HG03025 (cell line): ENCODE results near the gene LMX1A.

Experiments
- ATAC-seq: cut with Tn5 transposase; IDR thresholded peaks from one replicate; pipeline ENCODE4 v1.9.1; 2021; ENCODE audit warnings: mild to moderate bottlenecking, moderate library complexity; ENCODE audit not compliant: unreplicated experiment, low FRiP score

The LMX1A gene

DNA sequence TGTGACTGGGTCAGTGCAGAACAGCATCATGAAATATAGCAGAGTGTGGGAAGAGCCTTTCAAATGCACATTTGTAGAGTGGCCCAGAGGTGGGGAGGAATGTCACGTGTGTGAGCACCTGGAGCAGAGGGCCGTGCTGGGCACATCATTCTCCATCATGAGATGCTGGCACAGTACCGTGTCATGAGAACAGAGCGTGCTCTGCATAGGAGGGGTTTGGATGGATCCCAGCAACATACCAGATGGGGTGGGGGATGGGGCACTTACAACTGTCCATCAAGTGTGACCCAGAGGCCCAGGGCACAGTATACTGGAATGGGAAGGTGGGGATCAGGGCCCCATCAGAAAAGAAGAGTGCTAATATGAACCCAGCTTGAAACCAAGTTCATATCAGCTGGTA lies 182.0 kb downstream of the LMX1A start:
- no peak for ATAC-seq

DNA sequence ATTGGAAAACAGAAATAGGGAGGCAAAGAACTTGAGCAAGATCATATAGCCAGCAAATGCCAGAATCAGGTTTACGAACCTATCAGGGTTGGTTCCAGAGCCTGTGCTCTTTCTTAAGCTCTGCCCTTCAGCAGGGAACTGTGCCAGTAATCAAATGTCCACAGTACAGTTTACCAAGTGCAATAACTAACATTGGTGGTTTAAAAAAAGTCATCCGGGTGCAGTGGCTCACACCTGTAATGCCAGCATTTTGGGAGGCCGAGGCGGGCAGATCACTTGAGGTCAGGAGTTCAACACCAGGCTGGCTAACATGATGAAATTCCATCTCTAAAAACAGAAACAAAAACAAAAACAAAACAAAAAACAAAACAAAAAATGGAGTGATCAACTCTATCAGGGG lies 182.7 kb downstream of the LMX1A start:
- no peak for ATAC-seq

DNA sequence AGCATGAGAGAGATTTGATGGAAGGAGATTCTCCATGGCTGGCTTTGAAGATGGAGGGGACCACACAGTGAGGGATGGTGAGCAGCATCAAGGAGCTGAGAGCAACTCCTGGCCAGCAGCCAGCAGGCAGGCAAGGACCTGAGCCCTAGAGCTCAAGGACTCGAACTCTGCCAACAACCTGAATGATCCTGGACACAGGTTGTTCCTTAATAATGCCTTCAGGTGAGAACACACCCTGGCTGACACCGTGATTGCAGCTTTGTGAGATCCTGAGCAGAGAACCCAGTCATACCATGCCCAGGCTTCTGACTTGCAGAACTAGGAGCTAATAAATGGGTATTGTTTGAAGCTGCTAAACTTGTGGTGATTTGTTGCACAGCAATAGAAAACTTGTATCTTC lies 183.1 kb downstream of the LMX1A start:
- no peak for ATAC-seq

DNA sequence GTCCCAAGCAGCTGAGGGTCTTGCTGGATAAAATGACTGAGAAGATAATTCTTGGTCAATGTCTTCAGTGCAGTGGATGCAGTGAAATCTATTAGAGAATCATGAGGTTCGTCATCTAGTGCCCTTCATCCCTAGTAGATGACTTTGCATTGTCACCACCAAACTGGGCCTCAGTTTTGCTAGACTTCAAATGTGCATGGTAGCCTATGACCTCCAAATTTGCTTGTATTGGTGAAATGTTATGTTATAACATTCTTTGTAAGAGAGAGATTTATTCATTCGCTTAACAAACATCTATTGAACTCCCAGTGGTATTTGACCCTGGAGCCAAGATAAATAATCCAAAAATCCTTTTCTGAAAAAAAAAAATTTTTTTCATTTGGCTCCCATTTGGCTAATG lies 183.8 kb downstream of the LMX1A start:
- ATAC-seq = no peak

DNA sequence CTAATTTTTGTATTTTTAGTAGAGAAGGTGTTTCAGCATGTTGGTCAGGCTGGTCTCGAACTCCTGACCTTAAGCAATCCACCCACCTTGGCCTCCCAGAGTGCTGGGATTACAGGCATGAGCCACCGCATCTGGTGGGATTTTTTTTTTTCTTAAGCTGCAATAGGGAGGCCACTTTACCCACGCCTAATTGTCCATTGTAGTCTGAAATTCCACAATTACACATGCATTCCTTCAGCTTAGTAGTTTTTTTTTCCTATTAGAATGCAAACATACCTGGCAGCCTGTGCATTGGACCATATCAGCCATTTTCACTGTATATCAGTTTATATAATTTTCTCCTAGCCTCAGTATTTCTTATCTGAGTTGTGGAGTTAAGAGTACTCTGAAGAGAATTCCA lies 186.8 kb downstream of the LMX1A start:
- ATAC-seq = no peak

DNA sequence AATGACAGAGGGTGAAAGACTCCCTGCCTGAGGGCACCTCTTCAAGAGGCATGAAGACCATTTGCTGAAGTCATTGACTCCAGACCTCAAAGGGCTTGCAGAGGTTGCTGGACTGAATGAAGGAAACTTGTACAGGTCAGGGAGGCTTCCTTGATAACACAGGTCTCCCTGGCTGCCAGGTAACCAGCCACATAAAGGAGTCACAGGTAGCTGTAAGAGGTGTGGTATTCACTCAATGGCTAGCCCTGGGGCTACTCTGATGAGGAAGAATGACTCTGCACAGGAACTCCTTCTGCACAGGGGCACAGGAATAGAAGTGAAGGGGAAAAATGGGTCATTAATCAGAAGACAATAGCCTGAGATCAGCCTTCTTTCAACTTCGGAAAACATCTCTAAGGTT lies 187.5 kb downstream of the LMX1A start:
- ATAC-seq = no peak

DNA sequence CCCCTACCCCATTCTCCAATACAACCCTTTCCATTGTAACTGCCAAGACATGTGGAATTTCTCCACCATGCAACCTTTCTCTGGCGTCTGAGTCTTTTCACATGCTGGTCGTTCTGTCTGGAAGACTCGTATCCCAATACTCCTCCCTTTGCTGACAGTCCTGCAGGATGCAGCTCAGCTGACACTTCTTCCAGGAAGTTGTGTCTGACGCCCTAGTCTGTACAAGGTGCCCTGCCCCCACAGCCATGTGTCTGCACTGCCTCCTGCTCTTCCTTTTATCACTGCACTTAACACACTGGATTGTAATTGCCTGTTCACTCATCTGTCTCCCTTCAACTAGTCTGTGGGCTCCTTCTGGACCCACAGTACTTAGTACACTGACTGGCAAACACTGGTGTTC lies 188.0 kb downstream of the LMX1A start:
- no peak for ATAC-seq

DNA sequence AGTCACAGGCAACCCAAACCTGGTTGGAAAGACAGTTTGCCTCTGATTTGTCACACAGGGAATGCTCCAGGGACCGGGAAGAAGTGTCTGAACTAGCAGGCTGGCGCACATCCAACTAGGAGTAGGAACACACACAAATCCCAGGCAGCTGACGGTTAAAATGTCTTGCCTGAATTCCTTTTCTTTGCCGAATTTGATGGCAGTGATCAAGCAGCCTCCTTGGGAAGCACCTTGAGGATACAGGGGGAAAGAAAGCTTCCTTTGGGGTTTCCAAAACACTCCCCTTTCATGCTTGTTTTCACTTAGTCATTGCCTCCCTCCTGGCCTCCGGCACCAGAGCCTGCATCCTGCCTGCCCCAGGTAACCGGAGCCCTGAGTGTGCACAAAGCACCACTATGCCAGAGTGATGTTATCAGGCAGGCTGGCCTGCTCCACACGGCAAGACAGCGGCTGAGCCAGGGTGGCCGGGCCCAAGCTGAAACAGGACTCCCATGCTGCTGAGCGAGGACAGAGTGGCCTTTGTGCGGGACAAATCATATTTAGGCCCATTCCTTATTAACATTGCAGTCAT lies 193.8 kb downstream of the LMX1A start:
- no peak for ATAC-seq

DNA sequence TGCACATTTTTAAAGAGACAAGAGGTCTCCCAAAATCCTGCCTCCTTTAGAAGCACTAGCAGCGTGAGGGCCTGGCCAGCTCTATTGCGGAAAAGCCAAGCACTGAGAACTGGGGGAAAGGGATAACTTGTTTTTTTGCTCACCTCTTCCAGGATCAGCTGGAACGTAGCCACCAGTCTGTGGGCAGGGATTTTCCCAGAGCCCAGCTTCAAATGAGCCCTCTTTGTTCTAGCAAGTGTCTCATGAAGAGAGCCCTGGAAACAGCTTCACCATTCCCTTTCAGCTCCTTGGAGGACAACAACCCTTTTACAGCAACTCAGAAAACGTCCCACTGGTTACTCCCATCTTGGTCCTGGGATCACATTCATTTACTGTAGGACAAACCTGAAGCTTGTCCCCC lies 195.4 kb downstream of the LMX1A start:
- ATAC-seq = no peak

DNA sequence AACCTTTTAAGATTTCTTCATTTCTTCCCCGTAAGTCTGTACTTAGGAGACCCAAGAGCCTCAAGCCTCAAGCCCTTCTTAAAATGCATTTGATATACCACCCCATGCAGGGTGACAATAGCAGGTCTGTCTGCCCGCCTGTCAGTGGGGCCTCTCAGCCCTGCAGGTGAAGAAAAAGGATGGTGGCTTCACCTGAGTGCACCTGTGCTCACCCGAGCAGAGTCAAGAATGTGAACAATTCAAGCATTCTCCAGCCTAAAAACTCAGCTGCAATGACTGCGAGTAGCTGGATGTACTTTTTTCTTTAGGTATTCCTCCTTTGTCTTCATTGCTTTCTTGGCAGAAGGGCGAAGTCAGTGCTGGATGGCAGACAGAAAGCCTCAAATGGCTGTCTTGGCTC lies 203.3 kb downstream of the LMX1A start:
- no peak for ATAC-seq

DNA sequence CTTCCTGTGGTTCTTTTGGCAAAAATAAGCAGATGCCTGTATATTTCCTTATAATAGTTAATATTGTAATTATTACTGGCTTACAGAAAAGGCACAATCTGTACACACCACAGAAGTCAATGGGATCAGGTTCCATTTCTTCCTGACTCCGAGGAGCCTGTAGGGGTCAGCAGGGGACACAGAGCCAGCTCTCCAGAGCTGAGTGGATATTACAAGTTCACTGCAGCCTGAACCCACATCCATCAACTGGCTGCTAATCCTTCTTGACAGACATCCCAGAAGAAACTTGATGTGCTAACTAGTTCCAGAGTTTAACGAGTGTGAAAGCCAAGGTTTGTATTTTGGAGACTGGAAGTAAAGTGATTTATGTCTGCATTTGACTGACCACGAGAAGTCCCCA lies 203.8 kb downstream of the LMX1A start:
- no peak for ATAC-seq

DNA sequence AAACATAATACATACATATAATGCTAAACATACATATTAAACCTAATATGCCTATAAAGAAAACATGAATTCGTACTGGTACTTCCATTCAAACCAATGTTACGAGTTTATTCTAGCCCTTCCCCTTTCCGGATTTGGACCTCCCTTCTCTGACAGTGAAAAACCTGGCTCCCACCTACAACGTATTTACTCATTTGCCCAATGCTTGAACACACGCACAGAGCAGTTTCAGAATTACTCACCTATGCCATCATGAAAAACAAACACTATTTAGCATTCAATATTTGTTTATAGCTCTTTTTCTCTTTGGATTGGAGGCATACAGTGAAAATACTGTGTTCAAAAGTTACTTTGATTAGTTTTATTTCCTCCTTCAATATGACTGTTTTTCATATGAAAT lies 204.4 kb downstream of the LMX1A start:
- no peak for ATAC-seq
